WTC11 (cell line): ENCODE data around the gene ALDH2.

Source experiments
- FOXJ3 ChIP-seq: sonication (generic); formaldehyde crosslinking; IDR thresholded peaks from 2 replicates; pipeline ENCODE4 v1.9.0; 2021; ENCODE audit warnings: missing genetic modification reagents, mild to moderate bottlenecking, borderline replicate concordance
- KAT7 ChIP-seq: sonication (generic); formaldehyde crosslinking; IDR thresholded peaks from 2 replicates; pipeline ENCODE4 v1.8.1; 2023; ENCODE audit warnings: missing genetic modification reagents, mild to moderate bottlenecking, borderline replicate concordance
- TF ChIP-seq, protein P1 (sequence below): sonication (generic); formaldehyde crosslinking; IDR thresholded peaks from 2 replicates; pipeline ENCODE4 v1.8.1; 2023; ENCODE audit warnings: mild to moderate bottlenecking, missing genetic modification reagents, moderate library complexity
- TF ChIP-seq, protein P2 (sequence below): fragments of 200-600 bp; IDR thresholded peaks from 2 replicates; pipeline ENCODE4 v1.8.0; 2022; ENCODE audit warnings: antibody characterized with exemption
- TF ChIP-seq, protein P3 (sequence below): sonication (generic); formaldehyde crosslinking; IDR thresholded peaks from 2 replicates; pipeline ENCODE4 v1.8.1; 2022; ENCODE audit warnings: mild to moderate bottlenecking, moderate library complexity, missing genetic modification reagents
- TF ChIP-seq, protein P4 (sequence below): sonication (generic); formaldehyde crosslinking; IDR thresholded peaks from 2 replicates; pipeline ENCODE4 v1.8.1; 2023; ENCODE audit warnings: mild to moderate bottlenecking, missing genetic modification reagents
- TF ChIP-seq, protein P5 (sequence below): fragments of 250-450 bp; sonication (Bioruptor Pico); IDR thresholded peaks from 2 replicates; pipeline ENCODE4 v1.9.0; 2021; ENCODE audit warnings: moderate library complexity, mild to moderate bottlenecking, inconsistent platforms, borderline replicate concordance
- TF ChIP-seq, protein P6 (sequence below): sonication (generic); formaldehyde crosslinking; IDR thresholded peaks from 2 replicates; pipeline ENCODE4 v1.8.0; 2022; ENCODE audit warnings: mild to moderate bottlenecking, missing genetic modification reagents

DNA sequence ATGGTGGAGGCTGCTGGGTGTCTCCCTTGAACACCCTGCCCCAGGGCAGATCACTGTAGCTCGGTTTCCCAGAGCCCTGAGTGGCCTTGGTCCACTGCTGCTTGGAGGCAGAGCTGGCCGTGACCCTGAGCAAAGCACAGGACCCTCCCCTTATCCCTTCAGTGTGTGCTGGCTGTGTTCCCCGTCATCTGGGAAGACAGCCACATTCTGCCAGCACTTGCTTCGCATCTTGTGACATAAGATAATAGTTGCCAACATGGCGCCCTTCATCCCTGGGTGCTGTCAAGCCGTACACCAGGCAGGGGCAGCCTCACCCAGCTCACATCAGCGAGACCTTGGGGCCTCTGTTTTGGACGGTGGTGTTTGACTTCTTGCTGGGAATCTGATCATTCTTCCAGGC lies 12.1 kb upstream of the ALDH2 start:
- TF ChIP-seq, protein P1, sequence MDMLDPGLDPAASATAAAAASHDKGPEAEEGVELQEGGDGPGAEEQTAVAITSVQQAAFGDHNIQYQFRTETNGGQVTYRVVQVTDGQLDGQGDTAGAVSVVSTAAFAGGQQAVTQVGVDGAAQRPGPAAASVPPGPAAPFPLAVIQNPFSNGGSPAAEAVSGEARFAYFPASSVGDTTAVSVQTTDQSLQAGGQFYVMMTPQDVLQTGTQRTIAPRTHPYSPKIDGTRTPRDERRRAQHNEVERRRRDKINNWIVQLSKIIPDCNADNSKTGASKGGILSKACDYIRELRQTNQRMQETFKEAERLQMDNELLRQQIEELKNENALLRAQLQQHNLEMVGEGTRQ: no peak
- TF ChIP-seq, protein P2, sequence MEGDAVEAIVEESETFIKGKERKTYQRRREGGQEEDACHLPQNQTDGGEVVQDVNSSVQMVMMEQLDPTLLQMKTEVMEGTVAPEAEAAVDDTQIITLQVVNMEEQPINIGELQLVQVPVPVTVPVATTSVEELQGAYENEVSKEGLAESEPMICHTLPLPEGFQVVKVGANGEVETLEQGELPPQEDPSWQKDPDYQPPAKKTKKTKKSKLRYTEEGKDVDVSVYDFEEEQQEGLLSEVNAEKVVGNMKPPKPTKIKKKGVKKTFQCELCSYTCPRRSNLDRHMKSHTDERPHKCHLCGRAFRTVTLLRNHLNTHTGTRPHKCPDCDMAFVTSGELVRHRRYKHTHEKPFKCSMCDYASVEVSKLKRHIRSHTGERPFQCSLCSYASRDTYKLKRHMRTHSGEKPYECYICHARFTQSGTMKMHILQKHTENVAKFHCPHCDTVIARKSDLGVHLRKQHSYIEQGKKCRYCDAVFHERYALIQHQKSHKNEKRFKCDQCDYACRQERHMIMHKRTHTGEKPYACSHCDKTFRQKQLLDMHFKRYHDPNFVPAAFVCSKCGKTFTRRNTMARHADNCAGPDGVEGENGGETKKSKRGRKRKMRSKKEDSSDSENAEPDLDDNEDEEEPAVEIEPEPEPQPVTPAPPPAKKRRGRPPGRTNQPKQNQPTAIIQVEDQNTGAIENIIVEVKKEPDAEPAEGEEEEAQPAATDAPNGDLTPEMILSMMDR: no peak
- no peak for TF ChIP-seq KAT7 (CRISPR knock-in tag)
- TF ChIP-seq, protein P3, sequence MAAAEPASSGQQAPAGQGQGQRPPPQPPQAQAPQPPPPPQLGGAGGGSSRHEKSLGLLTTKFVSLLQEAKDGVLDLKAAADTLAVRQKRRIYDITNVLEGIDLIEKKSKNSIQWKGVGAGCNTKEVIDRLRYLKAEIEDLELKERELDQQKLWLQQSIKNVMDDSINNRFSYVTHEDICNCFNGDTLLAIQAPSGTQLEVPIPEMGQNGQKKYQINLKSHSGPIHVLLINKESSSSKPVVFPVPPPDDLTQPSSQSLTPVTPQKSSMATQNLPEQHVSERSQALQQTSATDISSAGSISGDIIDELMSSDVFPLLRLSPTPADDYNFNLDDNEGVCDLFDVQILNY: no peak
- TF ChIP-seq, protein P4, sequence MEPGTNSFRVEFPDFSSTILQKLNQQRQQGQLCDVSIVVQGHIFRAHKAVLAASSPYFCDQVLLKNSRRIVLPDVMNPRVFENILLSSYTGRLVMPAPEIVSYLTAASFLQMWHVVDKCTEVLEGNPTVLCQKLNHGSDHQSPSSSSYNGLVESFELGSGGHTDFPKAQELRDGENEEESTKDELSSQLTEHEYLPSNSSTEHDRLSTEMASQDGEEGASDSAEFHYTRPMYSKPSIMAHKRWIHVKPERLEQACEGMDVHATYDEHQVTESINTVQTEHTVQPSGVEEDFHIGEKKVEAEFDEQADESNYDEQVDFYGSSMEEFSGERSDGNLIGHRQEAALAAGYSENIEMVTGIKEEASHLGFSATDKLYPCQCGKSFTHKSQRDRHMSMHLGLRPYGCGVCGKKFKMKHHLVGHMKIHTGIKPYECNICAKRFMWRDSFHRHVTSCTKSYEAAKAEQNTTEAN (CRISPR knock-in tag): no peak
- no peak for TF ChIP-seq FOXJ3
- TF ChIP-seq, protein P5, sequence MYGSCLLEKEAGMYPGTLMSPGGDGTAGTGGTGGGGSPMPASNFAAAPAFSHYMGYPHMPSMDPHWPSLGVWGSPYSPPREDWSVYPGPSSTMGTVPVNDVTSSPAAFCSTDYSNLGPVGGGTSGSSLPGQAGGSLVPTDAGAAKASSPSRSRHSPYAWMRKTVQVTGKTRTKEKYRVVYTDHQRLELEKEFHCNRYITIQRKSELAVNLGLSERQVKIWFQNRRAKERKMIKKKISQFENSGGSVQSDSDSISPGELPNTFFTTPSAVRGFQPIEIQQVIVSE (CRISPR knock-in tag): no peak
- TF ChIP-seq, protein P6, sequence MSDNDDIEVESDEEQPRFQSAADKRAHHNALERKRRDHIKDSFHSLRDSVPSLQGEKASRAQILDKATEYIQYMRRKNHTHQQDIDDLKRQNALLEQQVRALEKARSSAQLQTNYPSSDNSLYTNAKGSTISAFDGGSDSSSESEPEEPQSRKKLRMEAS: no peak
